22Rv1 (cell line): ENCODE results near the gene TNFRSF1B.

Experiments
- CTCF ChIP-seq: fragments of 450-650 bp; IDR thresholded peaks from 2 replicates; pipeline ENCODE4 v1.5.1; 2017; ENCODE audit warnings: mild to moderate bottlenecking
- ZFX ChIP-seq: fragments of 450-650 bp; IDR thresholded peaks from 2 replicates; pipeline ENCODE4 v1.6.1; 2017; ENCODE audit warnings: antibody characterized with exemption, borderline replicate concordance

- TF ChIP-seq CTCF (no peak), ZFX (no peak)
These were observed 17.0 kb upstream of the TNFRSF1B start for GRCh38 chr1:12149791-12150175.
